Ovary (tissue), 9 donors: ENCODE measurements around the gene KDM2B. TPM values are rescaled to one million over a fixed set of nuclear protein-coding genes. Genes with fewer than 3 reads are reported as not detected.

Source experiments
- DNase-seq, 5 donors: peaks; one replicate each; pipeline ENCODE4 v3.0.0-alpha.2; 2019 to 2020
- H3K27ac ChIP-seq, 2 donors: fragments of 200-600 bp; one replicate each; pipeline versions ENCODE4 v1.5.1 to v1.8.0; 2019 to 2022
- H3K27me3 ChIP-seq: fragments of 200-600 bp; one replicate; pipeline ENCODE4 v1.8.0; 2022
- H3K36me3 ChIP-seq: fragments of 200-600 bp; sonication (generic); one replicate; pipeline ENCODE4 v1.5.1; 2019
- H3K4me1 ChIP-seq: one replicate; pipeline ENCODE4 v1.8.1; 2013; ENCODE audit warnings: mild to moderate bottlenecking, moderate library complexity; ENCODE audit not compliant: insufficient read depth
- H3K4me3 ChIP-seq: fragments of 200-600 bp; sonication (generic); one replicate; pipeline ENCODE4 v1.5.1; 2017
- H3K9me3 ChIP-seq, 2 donors: fragments of 200-600 bp in 1 of 2; sonication (generic) in 1 of 2; one replicate each; pipeline versions ENCODE4 v1.5.1 to v1.8.1; 2013 to 2019; ENCODE audit warnings: mild to moderate bottlenecking in 1 of 2, moderate library complexity in 1 of 2
- EP300 ChIP-seq: sonication (generic); formaldehyde crosslinking; IDR thresholded peaks from one replicate; pipeline ENCODE4 v1.6.1; 2017; ENCODE audit warnings: antibody characterized with exemption
- POLR2A ChIP-seq: fragments of 450-650 bp; IDR thresholded peaks from one replicate; pipeline ENCODE4 v1.6.1; 2017; ENCODE audit warnings: antibody characterized with exemption, mild to moderate bottlenecking, moderate library complexity
- WGBS, 3 donors: extraction: QIAGEN DNeasy Blood & Tissue Kit in 1 of 3; methylation state at CpG; one replicate each; pipeline versions ENCODE4 v1.1.5 to v1.1.7; 2013 to 2017; 5-methylcytosine and 5-hydroxymethylcytosine counted together
- intact Hi-C, 4 donors: fragments of 100-400 bp; cut with DNase I; formaldehyde crosslinking; loops; one replicate each; pipeline versions ENCODE4 v1.11.0 to v1.15.1; 2022 to 2023
- polyA plus RNA-seq, 2 donors: library from polyadenylated mRNA; stranded (reverse); fragments of 200-250 nt in 1 of 2; fragments of 350-450 nt in 1 of 2; fragmentation: Illumina TruSeq in 1 of 2; extraction: RNeasy Lipid Tissue Mini Kit (QIAGEN cat#74804) in 1 of 2; gene quantifications; one replicate each; pipeline ENCODE4 v1.2.3, GENCODE V29; 2013 to 2014
- total RNA-seq, 7 donors: library from RNA; depleted of rRNA in 2 of 7; stranded (reverse); fragments of >200 nt in 2 of 7; fragmentation: NEBNext Ultra II Directional in 3 of 7; extraction: Animal tissue kit (Norgen Biotek cat#: 25700) in 3 of 7; gene quantifications; one replicate each; pipeline versions ENCODE4 v1.1.0 to v1.2.4, GENCODE V29; 2016 to 2023
- TF ChIP-seq, protein P1 (sequence below), 3 donors: fragments of 450-650 bp in 2 of 3; fragments of 200-600 bp in 1 of 3; IDR thresholded peaks; one replicate each; pipeline versions ENCODE4 v1.5.1 to v1.8.0; 2016 to 2022; ENCODE audit warnings: antibody characterized with exemption in 3 of 3, mild to moderate bottlenecking in 1 of 3
- donor health status: DM: no; HTN: no; CAD: no; lungs with moderate emphysema.
- donor health status: DM: no; HTN: no; CAD: no.
- donor health status: Bipolar disorder and iron deficiency.
- donor health status: DM: yes; HTN: yes; CAD: no.
- donor health status: DM: no; HTN: no; CAD: no.
- donor health status: DM: yes; HTN: yes; CAD: no.

KDM2B gene
- total and polyA plus RNA-seq, 9 donors = 13.2 to 33.6 (median 23.4) TPM

DNA sequence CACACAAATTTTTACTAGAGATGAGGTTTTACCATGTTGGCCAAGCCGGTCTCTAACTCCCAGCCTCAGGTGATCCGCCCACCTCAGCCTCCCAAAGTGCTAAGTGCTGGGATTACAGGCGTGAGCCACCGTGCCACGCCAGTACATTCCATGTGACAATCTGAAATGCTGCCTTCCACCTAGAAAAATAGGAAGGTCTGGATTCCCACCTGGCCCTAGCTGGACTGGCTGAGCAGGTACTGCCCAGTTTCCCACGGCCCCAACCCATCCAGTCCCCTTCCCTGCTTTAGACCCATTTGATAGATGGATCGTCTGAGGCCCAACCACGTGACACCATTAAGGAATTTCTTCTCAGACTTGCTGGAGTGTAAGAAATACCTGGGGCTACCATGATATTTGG lies 55.4 kb downstream of the KDM2B start:
- Histone ChIP-seq H3K36me3 (no peaks in the 10 kb centered on the region), H3K27ac (no peak overlapping the region), H3K4me3 (no peak overlapping the region), H3K4me1 (peaks cover under 1% of the 10 kb centered on the region), H3K27me3 (no peaks in the 10 kb centered on the region), H3K9me3 (no peaks in the 10 kb centered on the region)
- 92 to 93% (median 93%) methylated on average over 8 of the region's 8 CpGs for WGBS, 3 donors
- intact Hi-C loops = no loop called here
- DNase-seq = no peak
- TF ChIP-seq POLR2A (no peak), EP300 (no peak)
- TF ChIP-seq, protein P1, sequence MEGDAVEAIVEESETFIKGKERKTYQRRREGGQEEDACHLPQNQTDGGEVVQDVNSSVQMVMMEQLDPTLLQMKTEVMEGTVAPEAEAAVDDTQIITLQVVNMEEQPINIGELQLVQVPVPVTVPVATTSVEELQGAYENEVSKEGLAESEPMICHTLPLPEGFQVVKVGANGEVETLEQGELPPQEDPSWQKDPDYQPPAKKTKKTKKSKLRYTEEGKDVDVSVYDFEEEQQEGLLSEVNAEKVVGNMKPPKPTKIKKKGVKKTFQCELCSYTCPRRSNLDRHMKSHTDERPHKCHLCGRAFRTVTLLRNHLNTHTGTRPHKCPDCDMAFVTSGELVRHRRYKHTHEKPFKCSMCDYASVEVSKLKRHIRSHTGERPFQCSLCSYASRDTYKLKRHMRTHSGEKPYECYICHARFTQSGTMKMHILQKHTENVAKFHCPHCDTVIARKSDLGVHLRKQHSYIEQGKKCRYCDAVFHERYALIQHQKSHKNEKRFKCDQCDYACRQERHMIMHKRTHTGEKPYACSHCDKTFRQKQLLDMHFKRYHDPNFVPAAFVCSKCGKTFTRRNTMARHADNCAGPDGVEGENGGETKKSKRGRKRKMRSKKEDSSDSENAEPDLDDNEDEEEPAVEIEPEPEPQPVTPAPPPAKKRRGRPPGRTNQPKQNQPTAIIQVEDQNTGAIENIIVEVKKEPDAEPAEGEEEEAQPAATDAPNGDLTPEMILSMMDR (IDR thresholded peaks at IDR 0.05) = no peak

DNA sequence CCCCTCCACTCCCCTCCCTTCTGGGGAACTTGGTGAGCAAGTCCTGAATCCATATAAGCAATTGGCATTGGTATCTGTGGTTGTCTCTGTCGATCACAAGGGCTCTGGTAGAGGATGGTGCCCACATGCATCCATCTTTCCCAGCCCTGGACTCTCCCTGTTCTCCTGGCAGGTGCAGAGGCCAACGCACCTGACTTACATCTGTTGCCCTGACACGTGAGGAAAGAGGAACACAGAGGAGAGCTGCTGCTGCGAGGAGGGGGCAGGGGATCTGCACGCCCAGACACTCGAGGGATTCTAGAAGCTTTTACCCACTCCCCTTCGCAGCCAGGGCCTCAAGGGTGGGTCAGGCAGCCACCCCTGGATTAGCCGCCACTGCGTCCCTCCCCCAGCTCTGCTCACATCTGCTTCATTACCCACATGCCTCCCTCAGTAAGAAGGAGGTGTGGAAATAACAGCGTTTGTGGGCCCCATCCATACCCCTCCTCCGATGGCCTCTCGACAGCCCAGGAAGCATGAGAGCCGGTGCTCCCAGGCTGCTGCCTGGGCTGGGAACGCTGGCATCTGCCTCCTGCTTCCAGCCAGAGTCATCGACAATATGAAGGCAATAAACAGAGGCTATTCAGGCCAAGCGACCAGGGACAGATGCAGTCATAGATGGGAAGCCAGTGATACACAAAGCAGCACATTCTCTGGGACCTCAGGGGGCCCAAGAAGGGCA lies 56.5 kb downstream of the KDM2B start:
- no peak overlapping the region for H3K4me3 ChIP-seq
- TF ChIP-seq POLR2A (no peak), EP300 (no peak)
- TF ChIP-seq, protein P1 (IDR thresholded peaks at IDR 0.05) = no peak
- 61 to 69% (median 66%) methylated on average over 15 to 16 of the region's 16 CpGs for WGBS, 3 donors
- no peak overlapping the region for H3K27ac ChIP-seq
- no peaks in the 10 kb centered on the region for H3K36me3 ChIP-seq
- H3K4me1 ChIP-seq = no peaks in the 10 kb centered on the region
- intact Hi-C loops = no loop called here
- H3K9me3 ChIP-seq = no peaks in the 10 kb centered on the region
- DNase-seq = no peak
- H3K27me3 ChIP-seq = no peaks in the 10 kb centered on the region

DNA sequence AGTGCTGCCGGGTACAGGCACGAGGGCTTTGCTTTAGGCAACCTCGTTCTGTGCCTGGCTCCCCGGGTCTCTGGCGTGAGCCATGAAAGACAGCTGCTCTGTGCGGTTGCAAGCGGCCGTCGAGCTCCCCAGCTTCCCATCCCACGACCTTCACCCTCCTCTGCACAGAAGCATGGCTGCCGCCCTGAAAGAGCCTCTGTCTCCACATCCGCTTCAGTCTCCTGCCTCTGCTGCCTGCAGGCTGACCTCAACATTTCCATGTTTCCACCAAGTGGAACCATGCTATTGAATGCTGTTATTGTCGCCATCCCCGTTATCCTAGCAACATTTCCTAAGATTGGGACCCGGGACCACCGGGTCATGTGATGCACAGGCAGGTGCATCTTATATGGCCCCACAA lies 57.1 kb downstream of the KDM2B start:
- Histone ChIP-seq H3K27ac (no peak overlapping the region), H3K9me3 (no peaks in the 10 kb centered on the region)
- WGBS, 3 donors = 68 to 82% (median 79%) methylated on average over 16 of the region's 16 CpGs

DNA sequence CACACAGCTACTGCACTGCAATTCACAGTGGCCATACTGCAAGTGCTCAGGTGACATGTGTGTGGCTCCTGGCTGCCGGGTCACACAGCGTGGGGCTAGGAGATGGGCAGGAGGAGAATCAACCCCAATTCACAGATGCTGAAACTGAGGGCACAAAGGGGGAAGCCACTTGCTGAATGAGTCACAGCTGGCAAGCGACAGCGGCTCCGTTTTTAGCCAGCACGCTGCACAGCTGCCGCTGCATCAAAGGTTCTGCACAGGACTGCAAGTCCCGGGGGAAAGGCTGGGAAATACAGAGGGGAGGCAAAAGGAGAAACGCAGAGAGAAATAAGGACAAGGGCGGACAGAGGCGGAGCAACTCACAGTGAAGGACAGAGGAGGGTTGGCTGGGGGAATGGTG lies 57.9 kb downstream of the KDM2B start:
- Histone ChIP-seq H3K27me3 (no peaks in the 10 kb centered on the region), H3K4me3 (no peak overlapping the region), H3K9me3 (no peaks in the 10 kb centered on the region), H3K36me3 (no peaks in the 10 kb centered on the region), H3K4me1 (no peaks in the 10 kb centered on the region), H3K27ac (no peak overlapping the region)
- TF ChIP-seq, protein P1 (IDR thresholded peaks at IDR 0.05) = no peak
- TF ChIP-seq EP300 (no peak), POLR2A (no peak)
- DNase-seq = no peak
- intact Hi-C loops = no loop called here
- WGBS, 3 donors = 73 to 75% (median 75%) methylated on average over 11 of the region's 11 CpGs

More for the DNA sequence above, 57.1 kb downstream of the KDM2B start:
- TF ChIP-seq, protein P1 (IDR thresholded peaks at IDR 0.05) = no peak
- no peak for TF ChIP-seq EP300
- no peak for TF ChIP-seq POLR2A
- Histone ChIP-seq H3K27me3 (no peaks in the 10 kb centered on the region), H3K36me3 (no peaks in the 10 kb centered on the region), H3K4me1 (no peaks in the 10 kb centered on the region), H3K4me3 (no peak overlapping the region)
- DNase-seq = no peak
- intact Hi-C loops = no loop called here
